GM12865 (cell line): Measurements from ENCODE around the gene MKKS.

Experiments
- DNase-seq: peaks from one replicate; pipeline ENCODE4 v3.0.0; 2010; ENCODE audit warnings: low read depth
- H3K4me3 ChIP-seq: 2 replicates; pipeline ENCODE4 v1.5.1; 2011; ENCODE audit warnings: mild to moderate bottlenecking, low read depth, low read length, control low read depth
- TF ChIP-seq, protein P1 (sequence below): IDR thresholded peaks from 2 replicates; pipeline ENCODE4 v1.5.1; 2011; ENCODE audit warnings: low read length, control low read depth, low read depth, inconsistent platforms; ENCODE audit not compliant: insufficient read depth; ENCODE audit errors: missing control alignments

The MKKS gene

DNA sequence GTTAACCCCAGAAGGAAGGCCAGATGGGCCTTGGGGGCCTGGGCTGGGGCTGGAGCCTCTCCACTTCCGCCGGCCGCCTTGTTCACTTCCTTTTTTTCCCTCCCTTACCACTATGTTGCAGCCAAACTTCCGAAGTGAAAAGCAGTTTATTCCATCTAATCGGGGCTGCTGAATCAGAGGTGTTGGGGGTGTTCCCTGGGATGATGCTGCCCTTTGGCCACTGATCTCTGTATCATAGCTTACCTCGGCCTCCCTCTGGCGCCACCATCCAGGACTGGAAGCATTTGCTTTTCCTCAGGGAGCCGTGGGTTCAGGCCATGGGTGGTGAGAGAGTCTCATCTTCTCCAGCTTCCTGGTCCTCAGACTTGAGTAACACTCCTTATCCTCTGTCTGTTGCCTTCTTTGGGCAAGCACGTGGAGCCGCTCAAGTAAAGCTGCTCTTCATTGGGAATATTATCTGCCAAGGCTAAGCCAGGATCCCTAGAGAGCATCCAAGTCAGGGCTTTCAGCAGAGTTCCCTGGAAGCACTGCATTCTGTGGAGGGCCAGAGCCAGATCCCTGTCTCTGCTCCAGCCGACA lies 40.7 kb upstream of the MKKS start:
- DNase-seq: no peak
- TF ChIP-seq, protein P1, sequence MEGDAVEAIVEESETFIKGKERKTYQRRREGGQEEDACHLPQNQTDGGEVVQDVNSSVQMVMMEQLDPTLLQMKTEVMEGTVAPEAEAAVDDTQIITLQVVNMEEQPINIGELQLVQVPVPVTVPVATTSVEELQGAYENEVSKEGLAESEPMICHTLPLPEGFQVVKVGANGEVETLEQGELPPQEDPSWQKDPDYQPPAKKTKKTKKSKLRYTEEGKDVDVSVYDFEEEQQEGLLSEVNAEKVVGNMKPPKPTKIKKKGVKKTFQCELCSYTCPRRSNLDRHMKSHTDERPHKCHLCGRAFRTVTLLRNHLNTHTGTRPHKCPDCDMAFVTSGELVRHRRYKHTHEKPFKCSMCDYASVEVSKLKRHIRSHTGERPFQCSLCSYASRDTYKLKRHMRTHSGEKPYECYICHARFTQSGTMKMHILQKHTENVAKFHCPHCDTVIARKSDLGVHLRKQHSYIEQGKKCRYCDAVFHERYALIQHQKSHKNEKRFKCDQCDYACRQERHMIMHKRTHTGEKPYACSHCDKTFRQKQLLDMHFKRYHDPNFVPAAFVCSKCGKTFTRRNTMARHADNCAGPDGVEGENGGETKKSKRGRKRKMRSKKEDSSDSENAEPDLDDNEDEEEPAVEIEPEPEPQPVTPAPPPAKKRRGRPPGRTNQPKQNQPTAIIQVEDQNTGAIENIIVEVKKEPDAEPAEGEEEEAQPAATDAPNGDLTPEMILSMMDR: no peak
- H3K4me3 ChIP-seq: no peak overlapping the region

DNA sequence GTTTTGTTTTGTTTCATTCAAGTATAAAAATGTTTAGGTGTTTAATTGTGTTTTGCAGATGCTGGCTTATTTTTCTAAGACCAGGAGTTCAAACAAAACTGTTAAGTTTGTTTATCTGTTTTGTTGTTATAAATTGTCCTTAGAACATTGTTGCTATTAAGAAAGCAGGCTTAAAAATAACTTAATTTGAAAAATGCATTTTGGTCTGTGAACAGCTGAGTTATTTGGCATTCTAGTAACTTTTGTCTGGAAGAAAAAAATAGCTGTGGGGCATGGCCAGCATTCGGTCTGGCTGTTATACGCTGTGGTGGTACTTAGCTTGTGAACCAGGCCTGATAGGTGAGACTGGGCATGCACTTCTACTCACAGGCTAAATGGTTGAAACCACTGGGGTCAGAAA lies 38.8 kb upstream of the MKKS start:
- DNase-seq: no peak
- no peak overlapping the region for H3K4me3 ChIP-seq
- TF ChIP-seq, protein P1: no peak

DNA sequence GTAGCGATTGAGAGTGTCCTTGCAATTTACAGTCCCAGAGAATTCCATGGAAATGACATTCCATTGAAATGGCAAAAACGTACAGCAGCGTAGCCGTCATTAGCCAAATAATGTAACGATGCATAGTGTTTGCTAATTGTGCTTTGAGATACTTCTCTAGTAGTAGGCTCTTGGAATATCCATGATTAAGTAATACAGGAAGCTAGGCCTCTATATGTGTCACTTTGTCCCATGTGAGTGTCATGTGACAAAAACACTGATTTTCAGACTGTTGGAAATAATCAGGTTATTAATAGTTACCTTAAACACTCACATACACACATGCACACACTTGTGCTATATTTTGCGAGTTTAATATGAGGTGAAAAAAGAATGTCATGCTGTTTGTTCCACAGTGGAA lies 36.3 kb upstream of the MKKS start:
- TF ChIP-seq, protein P1: no peak
- H3K4me3 ChIP-seq: no peak overlapping the region
- no peak for DNase-seq

DNA sequence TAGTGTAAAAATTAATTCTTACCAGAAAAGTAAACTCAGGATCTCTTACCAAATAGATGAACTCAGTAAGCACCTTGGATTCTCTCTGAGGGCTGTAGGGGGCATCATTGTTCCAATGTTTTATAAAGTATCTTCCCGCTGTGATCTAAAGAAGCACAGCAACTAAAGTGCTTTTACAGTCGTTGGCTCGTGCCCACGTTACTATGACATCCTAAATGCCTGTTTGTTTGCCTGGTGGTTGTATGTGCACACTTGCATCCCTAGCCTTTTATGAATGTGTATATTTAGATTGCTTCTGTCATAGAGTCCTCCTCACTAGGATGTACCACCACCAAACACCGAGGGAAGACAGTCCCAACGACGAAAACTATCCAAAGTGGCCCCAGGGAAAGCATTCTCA lies 35.6 kb upstream of the MKKS start:
- H3K4me3 ChIP-seq: no peak overlapping the region
- TF ChIP-seq, protein P1: peak; percentile 25
- DNase-seq: peak; percentile 49

DNA sequence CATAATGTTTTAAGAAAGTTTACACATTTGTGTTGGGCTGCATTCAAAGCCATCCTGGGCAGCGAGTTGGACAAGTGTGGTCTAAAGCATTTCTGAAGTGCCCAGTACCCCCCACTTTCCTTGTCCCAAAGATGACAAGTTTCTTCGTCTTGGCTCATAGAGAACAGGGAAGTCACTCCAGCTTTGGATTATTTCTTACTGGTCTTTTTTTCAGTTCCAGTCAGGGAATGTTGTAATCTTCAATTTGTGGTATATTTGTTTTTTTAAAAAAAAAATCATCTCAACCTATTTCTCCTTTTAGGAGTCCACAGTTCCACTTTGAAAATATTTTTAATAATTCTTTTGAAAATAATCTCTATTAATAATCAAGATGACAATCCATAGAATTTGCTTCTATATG lies 35.0 kb upstream of the MKKS start:
- DNase-seq: no peak
- TF ChIP-seq, protein P1: no peak
- H3K4me3 ChIP-seq: no peak overlapping the region

DNA sequence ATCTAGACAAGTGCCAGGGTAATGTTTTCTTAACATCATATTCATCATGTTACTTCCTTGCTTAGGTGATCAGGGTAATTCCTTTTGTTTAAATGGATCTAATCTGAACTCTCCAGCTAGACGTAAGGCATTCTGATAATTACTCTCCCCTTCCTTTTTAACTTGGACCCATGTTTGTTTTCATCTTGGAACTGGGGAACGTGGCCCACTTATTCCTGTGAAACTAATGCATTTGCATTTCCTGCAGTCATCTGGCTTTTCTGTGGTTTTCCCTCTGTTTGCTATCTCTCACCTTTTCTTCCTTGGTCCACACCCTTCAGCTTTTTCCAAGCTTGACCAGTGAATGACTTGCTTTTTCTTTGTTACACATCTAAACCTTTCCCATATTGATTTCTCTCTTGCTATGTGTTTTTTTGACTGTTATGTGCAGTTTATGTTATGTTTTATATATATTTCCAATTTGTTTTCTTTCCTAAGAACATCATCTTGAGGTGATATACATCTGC lies 34.4 kb upstream of the MKKS start:
- DNase-seq: no peak
- no peak overlapping the region for H3K4me3 ChIP-seq
- TF ChIP-seq, protein P1: no peak
